COLO668 (cell line): ENCODE data around the gene HOXA5.

Experiments
- DNase-seq: peaks from one replicate; lab custom pipeline; 2025; ENCODE audit not compliant: unreplicated experiment; lab: John Stamatoyannopoulos, UW

Gene HOXA5

DNA sequence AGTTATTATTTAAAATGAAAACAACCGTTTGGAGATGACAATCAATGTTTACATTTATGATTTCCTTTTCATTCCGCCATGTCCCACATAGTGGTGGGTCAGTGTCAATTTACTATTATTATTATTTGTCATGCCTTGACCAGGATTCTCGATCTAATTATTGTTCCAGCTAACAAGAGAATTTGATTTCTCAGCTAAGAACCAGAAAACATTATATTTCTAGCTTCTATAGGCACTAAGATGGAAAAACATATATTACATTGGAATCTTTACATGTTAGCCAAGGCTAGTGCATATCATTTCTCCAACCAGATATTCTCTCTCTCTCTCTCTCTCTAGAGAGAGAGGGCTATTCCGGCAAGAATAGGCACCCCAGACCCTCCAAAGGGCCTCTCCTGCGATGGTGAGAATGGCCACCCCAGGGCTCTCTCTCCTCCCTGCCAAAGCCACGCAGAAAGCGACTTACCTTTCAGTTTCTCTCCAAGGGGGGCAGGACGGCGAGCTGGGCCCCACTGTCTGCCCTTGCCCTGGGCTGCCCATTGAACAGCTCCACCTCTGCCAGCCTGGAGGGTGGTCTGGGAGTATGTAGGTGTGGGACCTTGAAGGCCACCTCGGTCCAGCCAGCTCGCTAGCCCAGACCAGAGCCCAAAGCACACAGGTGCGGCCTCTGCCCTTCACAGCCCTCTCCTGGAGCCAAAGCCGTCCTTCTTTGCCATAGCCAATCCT is 6.5 kb upstream of the HOXA5 start:
- no peak for DNase-seq

DNA sequence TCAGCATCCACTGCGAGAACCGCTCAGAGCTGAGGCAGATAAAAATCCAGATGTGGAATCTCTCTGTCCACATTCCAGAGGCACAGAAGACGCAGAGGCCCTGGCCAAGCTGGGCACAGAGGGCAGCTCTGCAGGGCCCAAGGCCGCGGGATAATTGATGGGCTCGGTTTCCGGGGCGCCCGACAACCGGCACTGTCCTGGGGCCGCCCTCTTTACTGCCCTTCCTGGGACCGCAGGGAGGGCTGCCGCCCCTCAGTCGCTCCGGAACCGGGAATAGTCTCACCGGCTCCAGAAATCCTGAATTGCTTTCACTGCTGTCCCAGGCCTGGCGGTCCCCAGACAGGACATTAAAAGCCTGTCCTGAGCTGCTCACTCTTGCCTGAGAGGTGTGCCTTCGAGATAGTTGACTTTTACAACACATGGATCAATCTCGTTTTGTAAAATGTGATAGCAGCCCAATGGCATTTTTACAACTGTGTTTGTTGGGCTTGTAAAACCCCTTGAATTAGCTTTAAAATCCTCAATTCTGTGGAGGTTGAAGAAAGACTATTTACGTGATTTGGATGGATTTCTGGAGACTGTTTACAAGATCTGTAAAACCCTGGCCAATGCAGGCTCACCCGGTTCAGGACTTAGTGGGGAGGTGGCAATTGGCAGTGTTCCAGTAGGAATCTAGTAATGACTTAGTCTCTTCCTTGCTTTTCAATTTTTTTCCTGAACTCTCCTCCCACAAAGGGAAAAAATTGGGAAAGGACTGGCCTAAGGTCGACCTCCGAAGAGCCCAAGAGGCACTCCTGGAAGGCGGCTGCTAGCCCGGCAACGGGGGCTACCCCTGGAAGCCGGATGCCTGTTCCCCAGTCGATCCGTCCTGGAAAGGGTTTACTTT is 5.5 kb upstream of the HOXA5 start:
- no peak for DNase-seq

DNA sequence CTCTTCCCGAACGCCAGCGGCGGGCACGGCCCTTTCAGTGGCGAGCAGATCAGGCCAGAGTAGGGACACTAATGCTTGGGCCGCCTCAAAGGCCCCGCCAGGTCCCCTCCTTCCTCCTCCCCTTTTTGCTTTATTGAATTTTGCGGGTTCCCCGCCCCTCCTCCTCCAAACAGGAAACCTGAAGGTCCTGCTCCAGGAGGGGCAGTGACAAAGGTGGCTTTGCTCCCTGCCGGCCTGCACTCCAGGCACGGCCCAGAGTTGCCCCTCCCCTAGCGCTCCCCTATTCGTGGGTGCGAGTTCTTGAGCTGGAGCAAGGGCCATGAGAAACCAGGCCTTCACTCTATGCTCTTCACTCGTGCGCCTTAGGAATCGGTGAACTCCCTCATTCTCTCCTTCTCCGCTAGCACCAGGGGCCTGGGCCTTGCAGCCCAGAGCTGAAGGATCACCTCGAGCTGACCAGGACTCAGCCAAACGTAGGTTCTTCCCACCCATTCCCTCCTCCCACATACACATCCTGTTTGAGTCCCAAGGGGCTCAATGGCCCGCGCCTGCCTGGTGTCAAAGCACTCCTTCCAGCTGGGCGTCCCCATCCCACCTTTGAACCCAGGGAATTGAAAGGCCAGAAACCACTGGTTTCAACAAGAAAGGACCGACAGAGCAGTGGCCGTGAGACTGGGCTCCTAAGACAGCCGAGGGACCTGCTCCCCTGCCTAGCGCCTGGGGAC is 4.7 kb upstream of the HOXA5 start:
- no peak for DNase-seq

DNA sequence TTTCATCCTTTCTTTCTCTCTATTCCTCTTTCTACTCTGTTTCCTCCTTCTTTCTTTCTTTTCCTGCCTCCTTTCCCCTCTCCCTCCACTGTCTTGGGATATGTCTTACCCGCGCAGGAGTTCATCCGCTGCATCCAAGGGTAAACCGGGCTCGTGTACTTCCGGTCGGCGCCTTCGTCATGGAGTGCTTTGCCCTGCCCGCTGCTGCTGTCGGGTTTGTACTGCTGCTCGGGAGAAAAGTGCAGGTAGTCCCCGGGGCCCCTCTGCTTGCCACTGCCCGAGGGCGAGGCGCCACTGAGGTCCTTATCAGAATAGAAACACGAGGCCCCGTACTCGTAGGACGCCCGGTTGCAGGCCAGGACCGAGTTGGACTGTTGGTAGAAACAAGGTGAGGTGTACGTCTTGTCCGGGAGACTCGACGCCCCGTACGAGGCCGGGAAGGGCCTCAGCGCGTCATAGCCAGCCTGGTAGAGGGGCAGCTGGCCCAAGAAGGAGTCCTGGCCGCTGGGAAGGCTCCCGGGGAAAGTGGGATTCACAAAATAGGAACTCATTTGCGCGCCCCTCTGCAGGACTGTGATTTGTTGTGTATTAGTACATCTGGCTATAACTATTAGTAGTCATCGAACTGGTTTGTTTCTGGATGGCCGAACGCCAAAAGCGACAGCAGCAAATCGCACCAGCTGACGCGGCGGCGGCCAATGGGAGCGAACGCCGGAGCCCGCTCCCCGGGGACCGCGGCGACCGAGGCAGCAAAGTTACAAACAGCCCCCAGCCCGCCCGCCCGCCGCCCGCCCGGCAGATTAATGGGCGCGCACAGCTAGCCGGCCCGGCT is 3.9 kb upstream of the HOXA5 start, which contains the start of gene HOXA6:
TSS of gene HOXA6 (minus strand) at position 576 of the 832 bp plus-strand sequence. CDS start at position 551, 25 bp downstream.
- peak; percentile 82 for DNase-seq

DNA sequence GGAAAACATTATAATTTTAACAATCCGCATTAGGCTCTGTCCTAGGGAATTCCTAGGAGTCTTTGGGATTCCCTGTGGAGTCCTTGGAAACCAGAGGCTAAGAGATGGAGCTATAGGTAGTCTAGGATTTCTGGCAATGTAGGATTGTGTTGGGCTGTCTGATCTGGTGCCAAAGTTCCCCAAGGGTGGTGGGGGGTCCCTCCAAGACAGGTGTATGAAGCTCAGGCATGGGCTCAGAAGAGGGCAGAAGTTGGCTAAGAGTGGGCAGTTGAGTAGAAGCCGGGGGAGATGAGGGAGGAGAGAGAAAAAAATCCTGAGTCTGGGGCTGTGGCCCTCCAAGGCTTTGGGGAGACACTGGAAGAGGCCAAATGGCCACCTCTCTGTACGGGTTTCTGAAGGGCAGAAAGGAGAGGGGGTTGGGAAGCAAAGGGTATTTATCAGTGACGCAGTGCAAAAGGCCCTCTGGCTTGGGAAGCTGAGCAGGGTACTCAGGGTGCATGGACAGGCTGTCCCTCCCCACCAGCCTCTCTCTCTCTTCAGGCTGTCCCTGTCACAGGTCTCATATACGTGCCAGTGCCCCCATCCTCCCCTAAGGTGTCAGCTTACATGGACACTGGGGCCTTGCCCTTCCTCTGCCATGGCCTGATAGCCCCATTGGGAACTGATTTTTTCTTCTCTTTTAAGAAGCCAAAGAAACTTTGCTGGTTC is 3.2 kb upstream of the HOXA5 start:
- no peak for DNase-seq

DNA sequence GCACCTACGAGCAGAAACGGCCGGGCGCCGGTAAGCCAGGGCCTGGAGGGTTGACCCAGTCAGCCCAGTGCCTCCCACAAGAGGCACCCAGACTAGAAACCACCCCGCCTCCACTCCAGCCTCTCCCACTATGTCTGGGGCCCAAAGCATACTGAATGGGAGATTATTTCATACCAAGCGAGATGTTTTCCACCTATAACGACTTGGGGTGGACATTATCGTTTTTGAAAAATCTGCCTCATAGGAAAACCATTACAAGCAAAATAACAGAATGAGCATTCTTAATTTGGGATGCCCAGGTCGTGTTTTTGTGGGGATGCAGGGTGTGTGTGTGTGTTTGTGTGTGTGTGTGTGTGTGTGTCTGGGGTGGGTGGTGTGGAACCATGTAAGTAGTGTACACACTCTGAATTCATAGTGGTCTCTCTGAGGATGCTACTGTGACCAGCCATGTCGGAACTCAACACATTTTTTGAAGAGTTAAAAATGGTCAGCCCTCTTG is 2.5 kb upstream of the HOXA5 start:
- no peak for DNase-seq

DNA sequence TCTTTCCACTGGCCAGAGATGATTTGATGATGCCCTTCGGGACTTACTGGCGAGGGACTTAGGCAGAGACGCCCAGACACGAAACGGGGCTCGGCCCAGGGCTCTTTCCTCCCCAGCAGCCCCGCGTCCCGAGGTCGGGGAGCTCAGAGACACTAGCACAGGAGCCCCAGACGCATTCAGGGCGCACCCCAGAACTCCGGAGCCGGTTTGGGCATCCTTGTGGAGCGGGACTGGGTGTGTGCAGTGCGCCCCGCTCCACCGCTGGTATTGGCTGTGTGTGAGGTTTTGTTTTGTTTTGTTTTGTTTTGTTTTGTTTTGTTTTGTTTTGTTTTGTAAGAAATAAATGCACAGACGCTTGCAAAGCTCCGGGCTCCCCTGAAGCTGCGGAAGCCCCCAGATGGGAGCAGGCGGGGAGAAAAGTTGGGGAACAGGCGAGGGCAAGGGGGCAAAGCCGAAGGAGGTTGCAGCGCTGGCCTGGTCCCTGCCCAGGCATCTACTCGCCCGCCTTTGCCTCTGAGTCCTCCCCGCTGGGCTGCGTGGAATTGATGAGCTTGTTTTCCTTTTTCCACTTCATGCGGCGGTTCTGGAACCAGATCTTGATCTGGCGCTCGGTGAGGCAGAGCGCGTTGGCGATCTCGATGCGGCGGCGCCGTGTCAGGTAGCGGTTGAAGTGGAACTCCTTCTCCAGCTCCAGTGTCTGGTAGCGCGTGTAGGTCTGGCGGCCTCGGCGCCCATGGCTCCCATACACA is 1.9 kb upstream of the HOXA5 start:
- no peak for DNase-seq

DNA sequence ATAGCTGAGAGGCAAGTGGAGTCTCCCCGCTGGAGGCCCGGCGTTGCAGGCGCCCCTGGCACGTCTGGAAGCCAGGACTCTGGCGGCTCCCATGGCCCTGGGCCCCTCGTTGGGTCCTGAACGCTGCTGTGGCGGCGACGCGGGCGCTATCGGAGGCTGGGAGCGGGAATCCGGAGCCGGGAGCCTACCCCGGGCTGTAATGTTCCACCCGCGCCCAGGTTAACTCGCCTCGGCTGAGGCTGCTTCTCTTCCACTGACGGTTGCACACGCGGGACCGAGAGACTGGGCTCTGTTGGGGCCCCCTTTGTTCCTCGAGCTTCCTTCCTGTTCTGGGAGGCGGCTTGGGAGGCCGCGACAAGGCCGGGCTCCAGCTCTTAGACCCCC is 1.3 kb upstream of the HOXA5 start:
- no peak for DNase-seq

DNA sequence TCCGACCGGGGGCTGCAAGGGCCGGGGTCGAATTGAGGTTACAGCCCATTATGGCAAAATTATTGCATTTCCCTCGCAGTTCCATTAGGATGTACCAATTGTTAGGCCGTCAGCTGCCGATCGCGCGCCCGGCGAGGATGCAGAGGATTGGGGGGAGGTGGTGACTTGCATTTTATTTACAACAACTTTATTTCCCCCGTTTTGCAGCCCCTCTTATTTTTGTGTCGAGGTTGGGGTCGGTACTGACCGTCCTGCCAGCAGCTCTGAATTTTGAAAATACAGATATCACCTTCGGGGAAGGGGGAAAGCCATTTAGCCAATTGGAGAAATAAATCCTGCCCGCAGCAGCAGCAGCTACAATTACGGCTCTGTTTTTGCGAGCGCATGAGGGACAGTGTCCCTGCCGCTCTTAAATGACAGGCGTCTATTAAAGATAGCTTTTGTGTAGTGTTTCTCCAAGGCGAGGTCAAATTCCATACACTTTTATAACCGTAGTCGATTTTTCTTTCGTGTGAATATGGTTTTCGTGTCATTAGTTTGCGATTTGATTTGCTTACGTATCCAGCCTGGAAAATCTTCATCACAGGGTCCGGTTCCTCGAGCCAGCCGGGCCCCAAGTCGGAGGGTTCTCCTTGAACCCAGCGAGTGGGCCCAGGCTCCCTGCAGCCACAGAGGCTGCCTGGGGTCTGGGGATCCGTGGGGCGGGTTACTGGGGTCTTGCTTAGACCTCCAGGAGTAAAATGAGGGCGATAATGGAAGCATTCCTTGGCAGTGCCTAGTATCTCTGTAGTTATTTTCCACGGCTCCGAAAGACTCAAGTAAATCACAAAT is 684 bp upstream of the HOXA5 start:
- DNase-seq = no peak

DNA sequence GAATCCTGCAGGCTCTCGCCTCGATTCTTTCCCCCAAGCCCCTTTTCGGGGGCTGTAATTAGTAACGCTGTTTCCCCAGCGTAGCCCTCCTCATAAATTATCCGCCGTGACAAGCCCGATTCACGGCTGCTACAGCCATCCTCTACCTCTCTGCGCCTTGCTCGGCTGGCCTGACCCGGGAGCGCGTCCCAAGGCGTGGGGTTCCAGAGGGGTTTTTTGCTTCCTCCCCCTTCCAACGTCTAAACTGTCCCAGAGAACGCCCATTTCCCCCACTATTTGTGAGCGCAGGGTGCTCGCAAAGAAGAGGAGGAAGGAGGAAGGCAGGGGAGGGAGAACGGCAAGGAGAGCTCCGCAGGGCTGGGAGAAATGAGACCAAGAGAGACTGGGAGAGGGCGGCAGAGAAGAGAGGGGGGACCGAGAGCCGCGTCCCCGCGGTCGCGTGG is 880 bp downstream of the HOXA5 start:
- DNase-seq = no peak

DNA sequence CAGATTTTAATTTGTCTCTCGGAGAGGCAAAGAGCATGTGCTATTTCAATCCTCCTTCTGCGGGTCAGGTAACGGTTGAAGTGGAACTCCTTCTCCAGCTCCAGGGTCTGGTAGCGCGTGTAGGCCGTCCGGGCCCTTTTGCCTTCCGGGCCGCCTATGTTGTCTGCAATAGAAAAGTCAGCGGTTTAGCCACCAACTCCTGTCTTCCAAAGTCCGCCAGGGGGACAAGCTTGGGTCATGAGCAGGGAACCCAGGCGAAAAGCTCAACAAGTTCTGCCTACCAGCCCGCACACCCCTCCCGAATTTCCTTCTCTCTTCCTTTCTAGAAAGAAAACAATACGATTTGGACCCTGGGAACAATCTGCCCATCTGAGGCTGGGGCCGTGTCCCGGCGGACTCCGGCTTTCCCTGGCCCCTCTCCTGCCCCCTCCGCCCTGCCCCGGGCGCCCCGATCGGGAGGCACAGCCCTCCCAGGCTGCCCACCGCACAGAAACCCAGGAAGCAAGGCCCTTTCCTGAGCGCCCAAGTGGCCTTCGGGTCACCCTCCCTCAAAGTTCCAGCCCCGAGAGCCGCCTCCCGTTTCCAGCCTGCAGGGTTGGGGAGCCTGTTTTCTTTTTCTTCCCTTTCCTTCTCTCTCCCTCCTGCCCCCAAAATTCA is 1.4 kb downstream of the HOXA5 start:
- DNase-seq = no peak

DNA sequence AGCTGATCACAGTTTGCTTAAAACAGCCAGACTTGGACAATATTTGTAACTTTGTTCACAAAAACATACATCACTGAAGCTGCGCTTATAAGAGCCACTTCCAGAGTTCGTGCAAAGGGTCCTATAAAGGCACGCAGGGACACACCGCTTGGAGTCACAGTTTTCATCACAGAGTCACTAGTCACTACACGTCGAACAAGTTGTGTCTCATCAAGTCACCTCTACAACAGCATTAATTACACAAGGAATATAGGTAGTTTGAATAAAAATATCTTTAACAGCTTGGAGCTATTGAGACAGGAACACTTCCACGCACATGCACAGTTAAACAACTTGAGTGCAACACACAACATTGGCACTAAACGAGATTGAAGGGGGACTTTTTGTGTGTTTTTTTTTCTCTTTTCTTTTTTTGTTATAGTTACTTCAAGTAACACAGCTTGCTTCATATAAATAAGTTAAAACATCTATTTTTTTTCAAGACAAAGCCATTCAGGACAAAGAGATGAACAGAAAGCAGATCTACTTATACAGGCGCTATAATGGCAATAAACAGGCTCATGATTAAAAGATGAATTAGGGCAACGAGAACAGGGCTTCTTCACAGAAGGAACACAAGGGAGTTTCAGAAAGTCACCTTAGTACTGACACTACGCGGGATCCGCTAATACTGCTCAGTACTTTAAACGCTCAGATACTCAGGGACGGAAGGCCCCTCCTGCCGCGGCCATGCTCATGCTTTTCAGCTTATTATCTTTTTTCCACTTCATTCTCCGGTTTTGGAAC is 2.2 kb downstream of the HOXA5 start:
- no peak for DNase-seq

DNA sequence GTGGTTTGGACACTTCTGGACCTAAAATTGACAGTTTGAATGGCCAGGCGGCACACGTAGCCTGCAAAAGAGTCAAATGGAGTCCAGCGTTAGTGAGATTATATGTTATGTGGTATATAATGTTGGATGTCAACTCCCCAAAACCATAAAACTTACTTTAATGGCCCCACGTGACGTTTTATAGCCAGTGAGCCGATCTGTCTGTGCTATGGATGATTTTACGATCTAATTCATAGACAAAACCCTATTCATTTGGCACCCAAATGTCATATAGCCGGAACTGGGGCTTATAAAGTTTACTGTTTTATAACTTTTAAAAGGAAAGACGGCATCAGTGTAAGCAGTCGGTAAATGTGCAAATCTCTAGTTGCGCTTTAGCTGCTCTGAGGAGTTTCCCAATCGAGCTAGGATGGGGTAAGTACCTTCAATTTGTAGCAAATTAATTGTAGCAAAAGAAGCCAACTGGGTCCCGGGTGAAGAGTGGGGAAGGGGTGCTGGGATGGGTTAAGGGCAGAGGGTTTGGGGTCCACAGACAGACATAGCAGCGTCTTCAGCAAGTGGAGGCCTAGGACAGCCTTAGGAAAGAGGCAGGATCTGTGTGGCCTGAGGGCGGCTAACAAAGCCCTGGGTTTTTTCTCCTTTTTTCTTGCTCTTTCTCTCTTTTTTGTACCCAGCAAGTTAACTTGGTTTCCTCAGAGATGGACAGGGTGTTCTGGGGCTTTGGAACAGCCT is 3.2 kb downstream of the HOXA5 start:
- DNase-seq = no peak

DNA sequence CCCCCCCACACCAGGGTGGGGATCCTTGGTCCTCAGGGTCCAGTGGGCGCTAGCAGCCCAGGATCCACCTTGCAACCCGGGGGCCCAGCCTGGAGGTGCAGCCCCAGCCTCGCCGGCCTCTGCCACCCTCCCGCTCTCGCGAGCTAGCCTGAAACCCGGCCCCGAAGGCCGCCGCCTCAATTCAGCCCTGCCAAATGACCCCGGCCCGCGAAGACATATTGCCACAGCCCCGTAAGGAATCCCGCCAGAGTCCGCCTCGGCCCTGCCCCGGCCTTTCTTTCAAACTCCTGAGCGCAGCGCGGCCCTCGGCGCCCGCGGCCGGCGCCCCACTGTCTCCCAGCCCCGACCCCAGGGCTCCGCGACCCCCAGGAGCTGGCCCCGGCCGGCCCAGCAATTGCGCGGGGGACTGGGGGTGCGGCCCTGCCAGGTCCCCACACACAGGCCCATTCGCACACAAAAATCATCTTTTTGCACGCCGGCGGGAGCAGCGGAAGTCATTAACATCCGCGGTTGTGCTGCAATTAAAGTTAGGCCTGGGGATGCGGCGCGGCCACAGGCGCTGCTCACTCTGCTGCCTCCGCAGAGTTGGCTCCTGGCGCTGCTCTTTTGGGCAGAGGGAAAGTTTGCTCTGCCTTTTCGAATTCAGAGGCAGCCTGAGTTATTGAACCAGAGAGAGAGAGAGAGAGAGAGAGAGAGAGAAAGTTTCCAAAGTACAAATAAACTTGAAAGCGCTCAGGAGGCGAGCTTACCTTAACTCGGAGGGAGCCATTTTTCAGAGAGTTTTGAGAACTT is 4.0 kb downstream of the HOXA5 start:
- DNase-seq = no peak

DNA sequence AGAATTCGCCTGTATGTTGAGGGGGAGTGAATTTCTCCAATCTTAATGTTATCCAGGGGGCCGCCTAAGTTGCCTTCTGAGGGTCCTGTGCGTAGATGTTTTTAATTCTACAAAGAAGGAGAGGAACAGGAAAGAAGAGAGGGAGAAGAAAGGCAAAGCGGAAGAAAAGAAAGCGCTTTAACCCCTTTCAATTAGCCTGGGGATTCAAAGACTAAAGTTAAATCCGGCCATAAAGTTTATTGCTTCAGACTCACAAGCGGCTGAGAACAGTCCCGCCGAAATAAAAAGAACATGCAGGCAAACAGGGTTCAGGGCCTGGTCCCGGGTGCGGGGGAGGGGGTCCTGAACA is 4.5 kb downstream of the HOXA5 start:
- no peak for DNase-seq

DNA sequence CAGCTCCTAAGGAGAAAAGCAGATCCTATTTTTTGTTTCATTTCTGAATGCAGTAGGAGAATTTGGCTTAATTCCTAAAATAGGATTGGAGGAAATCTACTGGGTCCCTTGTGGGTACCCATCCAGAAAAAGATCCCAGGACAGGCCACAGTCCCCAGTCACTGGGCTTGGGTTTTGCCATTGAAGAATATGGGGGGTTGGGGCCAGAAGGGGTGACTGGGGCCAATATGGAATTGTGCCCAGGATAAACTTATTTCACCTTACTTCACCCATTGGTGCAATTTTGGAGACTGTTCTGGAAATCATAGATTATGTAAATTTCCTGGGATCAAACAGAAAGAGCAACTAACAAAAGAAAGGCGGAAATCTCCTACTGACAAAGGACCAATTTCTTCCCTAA is 5.0 kb downstream of the HOXA5 start:
- no peak for DNase-seq
